GM12891 (cell line): Measurements from ENCODE around the gene SCP2D1.

Experiments used
- PAX5 ChIP-seq: IDR thresholded peaks from 2 replicates; pipeline ENCODE4 v1.6.1; 2011; ENCODE audit warnings: low read length, moderate library complexity, mild to moderate bottlenecking; ENCODE audit not compliant: insufficient read depth, severe bottlenecking
- POLR2A ChIP-seq: IDR thresholded peaks from 2 replicates; pipeline ENCODE4 v1.6.1; 2011; ENCODE audit warnings: low read depth, low read length, control low read depth
- POLR2AphosphoS5 ChIP-seq: IDR thresholded peaks from 2 replicates; pipeline ENCODE4 v1.6.1; 2011; ENCODE audit warnings: low read depth, low read length, control low read depth
- TAF1 ChIP-seq: IDR thresholded peaks from 2 replicates; pipeline ENCODE4 v1.6.1; 2011; ENCODE audit warnings: low read depth, low read length, control low read depth

- no peak for TF ChIP-seq POLR2A
- no peak for TF ChIP-seq POLR2AphosphoS5
- no peak for TF ChIP-seq TAF1
- TF ChIP-seq PAX5 = no peak
Measured at GRCh38 chr20:18794428-18794787, 19.2 kb upstream of the SCP2D1 start.
